Suprapubic skin (tissue), 4 donors: Measurements from ENCODE around the gene XNDC1N. TPM values are rescaled to one million over a fixed set of nuclear protein-coding genes. Genes with fewer than 3 reads are reported as not detected.

Experiments used
- DNase-seq, 2 donors: peaks; one replicate each; pipeline ENCODE4 v3.0.0-alpha.2; 2019; ENCODE audit warnings: low spot score in 2 of 2
- H3K27ac ChIP-seq: fragments of 200-600 bp; sonication (generic); one replicate; pipeline ENCODE4 v1.5.1; 2019
- H3K27me3 ChIP-seq: fragments of 200-600 bp; sonication (generic); one replicate; pipeline ENCODE4 v1.5.1; 2019
- H3K36me3 ChIP-seq: fragments of 200-600 bp; sonication (generic); one replicate; pipeline ENCODE4 v1.5.1; 2019
- H3K4me1 ChIP-seq: fragments of 200-600 bp; sonication (generic); one replicate; pipeline ENCODE4 v1.5.1; 2019
- H3K4me3 ChIP-seq: fragments of 200-600 bp; sonication (generic); one replicate; pipeline ENCODE4 v1.5.1; 2019; ENCODE audit warnings: mild to moderate bottlenecking
- H3K9me3 ChIP-seq: fragments of 200-600 bp; sonication (generic); one replicate; pipeline ENCODE4 v1.5.1; 2019
- EP300 ChIP-seq: sonication (generic); formaldehyde crosslinking; IDR thresholded peaks from one replicate; pipeline ENCODE4 v1.6.1; 2017; ENCODE audit warnings: antibody characterized with exemption
- POLR2A ChIP-seq, 2 donors: fragments of 450-650 bp; IDR thresholded peaks; one replicate each; pipeline ENCODE4 v1.6.1; 2017; ENCODE audit warnings: antibody characterized with exemption in 2 of 2, mild to moderate bottlenecking in 2 of 2, moderate library complexity in 2 of 2
- POLR2AphosphoS5 ChIP-seq, 3 donors: sonication (generic); formaldehyde crosslinking; IDR thresholded peaks; one replicate each; pipeline ENCODE4 v1.6.1; 2017; ENCODE audit warnings: antibody characterized with exemption in 3 of 3
- WGBS: methylation state at CpG from one replicate; pipeline ENCODE4 v1.1.5; 2018; 5-methylcytosine and 5-hydroxymethylcytosine counted together
- total RNA-seq, 4 donors: library from RNA; depleted of rRNA; stranded (reverse); fragments of >200 nt; gene quantifications; one replicate each; pipeline ENCODE4 v1.1.0, GENCODE V29; 2016
- TF ChIP-seq, protein P1 (sequence below), 2 donors: fragments of 200-600 bp in 1 of 2; fragments of 450-650 bp in 1 of 2; sonication (generic) in 1 of 2; IDR thresholded peaks; one replicate each; pipeline ENCODE4 v1.5.1; 2016 to 2019; ENCODE audit warnings: antibody characterized with exemption in 2 of 2, mild to moderate bottlenecking in 1 of 2, moderate library complexity in 1 of 2

The XNDC1N gene, protein sequence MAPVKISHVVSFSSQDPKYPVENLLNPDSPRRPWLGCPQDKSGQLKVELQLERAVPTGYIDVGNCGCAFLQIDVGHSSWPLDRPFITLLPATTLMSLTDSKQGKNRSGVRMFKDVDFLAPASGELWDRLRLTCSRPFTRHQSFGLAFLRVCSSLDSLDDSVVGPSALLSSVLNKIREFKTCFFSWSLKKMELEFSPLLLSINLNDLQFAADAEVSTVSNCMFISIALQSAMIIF
- total RNA-seq = 10 to 100 TPM in 1 of 4 donors, 1 to 10 TPM in 3; 3.6 to 25.3 (median 5.2) TPM

DNA sequence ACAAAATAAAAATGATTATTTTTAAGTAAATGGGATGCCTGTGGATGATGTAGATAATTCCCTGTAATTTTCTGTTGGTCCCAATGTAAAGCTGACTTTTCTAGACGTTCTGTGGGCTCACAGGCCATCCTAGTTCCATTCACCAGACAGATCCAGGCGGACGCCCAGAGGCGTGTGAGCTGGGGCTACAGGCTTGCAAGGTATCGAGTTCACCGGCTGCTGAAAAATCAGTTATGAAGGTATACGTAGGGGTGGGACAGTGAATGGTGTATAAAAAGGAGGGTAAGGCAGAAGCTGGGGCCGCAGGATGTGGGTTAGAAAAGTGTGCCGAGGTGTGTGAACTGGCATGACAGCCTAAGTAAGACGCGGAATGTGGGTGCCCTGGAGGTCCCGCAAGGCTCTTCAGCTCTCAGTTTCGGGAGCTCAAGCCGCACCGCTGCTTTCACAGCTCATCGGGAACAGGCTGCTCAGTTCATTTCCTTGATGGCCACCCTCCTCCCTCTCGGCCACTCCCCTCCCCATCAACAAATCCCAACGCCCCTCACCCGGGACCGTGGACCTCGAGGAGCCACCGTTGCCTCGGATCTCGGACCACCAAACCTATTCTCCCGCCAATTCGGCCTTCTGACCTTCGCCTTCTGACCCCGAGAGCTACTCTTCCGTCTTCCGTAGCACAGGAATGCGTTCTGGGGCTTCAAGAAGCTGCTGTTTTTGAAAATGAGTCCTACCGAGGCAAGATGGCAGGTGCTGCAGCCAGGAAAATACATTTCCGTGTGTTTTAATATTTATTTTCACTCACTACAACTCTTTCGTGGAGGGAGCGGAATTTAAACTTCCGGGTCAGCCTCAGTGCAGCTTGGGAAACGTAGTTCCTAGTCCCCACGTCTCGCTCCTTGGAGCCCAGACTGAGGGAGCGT is at the start of gene XNDC1N:
TSS of gene XNDC1N (minus strand) at position 775 of the 917 bp plus-strand sequence. CDS start 5,241 bp downstream, outside the sequence.
- peak within 1 kb of the TSS; percentile 88 for H3K27ac ChIP-seq
- DNase-seq = peak; percentile 78 to 82
- TF ChIP-seq POLR2AphosphoS5 (IDR thresholded peaks at IDR 0.05) (peak in 1 of 3 donors; percentile 6), POLR2A (IDR thresholded peaks at IDR 0.05) (no peak)
- H3K9me3 ChIP-seq = no peaks in the 10 kb centered on the region
- WGBS = under 1% methylated on average over 40 of the region's 40 CpGs
- H3K4me1 ChIP-seq = peaks cover 29% of the 10 kb centered on the region
- peak within 1 kb of the TSS; percentile 73 for H3K4me3 ChIP-seq
- H3K36me3 ChIP-seq = no peaks in the 10 kb centered on the region
- no peaks in the 10 kb centered on the region for H3K27me3 ChIP-seq

DNA sequence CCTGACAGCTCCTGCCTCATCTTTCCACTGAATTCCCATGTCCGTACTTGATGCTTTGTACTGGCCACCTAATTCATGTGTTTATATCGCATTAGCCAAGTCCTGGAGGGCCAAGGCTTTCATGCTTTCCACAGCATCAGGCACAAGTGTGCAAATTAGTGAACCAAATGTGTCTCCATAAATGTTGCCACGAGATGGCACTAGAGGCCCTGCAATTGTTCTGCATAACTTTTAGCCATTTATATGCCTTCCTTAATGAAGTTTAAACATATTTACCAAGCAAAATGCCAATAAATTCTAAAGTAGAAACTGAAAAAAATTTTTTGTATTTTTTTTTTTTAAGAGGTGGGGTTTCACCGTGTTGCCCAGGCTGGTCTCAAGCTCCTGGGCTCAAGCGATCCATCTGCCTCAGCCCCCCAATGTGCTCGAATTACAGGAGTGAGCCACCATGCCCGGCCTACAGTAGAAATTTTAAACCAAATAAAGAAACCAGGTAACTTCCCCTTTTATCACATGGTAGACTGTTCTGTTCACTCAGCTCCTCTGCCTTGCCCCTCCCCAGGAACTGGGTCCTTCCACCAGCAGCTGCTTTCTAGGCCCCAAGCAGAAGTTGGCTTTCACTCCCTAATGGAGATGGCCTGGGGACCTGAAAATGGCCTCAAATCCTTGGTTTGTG is 49.5 kb upstream of the XNDC1N start:
- Histone ChIP-seq H3K9me3 (no peaks in the 10 kb centered on the region), H3K4me3 (no peak overlapping the region), H3K36me3 (peaks cover 7% of the 10 kb centered on the region), H3K27ac (no peak overlapping the region), H3K27me3 (no peaks in the 10 kb centered on the region), H3K4me1 (peaks cover 6% of the 10 kb centered on the region)
- TF ChIP-seq POLR2A (IDR thresholded peaks at IDR 0.05) = no peak
- TF ChIP-seq, protein P1, sequence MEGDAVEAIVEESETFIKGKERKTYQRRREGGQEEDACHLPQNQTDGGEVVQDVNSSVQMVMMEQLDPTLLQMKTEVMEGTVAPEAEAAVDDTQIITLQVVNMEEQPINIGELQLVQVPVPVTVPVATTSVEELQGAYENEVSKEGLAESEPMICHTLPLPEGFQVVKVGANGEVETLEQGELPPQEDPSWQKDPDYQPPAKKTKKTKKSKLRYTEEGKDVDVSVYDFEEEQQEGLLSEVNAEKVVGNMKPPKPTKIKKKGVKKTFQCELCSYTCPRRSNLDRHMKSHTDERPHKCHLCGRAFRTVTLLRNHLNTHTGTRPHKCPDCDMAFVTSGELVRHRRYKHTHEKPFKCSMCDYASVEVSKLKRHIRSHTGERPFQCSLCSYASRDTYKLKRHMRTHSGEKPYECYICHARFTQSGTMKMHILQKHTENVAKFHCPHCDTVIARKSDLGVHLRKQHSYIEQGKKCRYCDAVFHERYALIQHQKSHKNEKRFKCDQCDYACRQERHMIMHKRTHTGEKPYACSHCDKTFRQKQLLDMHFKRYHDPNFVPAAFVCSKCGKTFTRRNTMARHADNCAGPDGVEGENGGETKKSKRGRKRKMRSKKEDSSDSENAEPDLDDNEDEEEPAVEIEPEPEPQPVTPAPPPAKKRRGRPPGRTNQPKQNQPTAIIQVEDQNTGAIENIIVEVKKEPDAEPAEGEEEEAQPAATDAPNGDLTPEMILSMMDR (IDR thresholded peaks at IDR 0.05) = peak; percentile 48 to 52
- no peak for TF ChIP-seq EP300
- no peak for TF ChIP-seq POLR2AphosphoS5 (IDR thresholded peaks at IDR 0.05)
- no peak for DNase-seq
- 54% methylated on average over 7 of the region's 7 CpGs for WGBS

DNA sequence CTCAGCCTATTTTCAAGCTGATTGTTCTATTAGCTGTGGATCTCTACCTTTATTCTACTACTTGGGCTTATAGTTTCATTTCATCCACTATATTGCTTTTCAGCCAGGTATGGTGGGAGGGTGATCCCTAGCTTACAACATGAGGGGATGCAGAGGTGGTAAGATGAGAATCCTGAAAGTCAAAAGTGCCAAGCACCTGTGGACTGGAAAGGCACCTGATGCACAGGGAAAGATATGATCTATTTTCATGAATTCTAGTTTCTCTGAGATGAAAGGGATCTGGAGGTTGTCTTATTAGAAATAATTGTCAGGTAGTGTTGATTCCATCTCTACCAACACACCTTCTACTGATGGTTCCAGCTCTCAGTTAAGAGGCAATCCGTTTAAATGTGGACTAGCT is 48.7 kb upstream of the XNDC1N start:
- TF ChIP-seq POLR2AphosphoS5 (IDR thresholded peaks at IDR 0.05) (no peak), POLR2A (IDR thresholded peaks at IDR 0.05) (no peak), EP300 (no peak)
- TF ChIP-seq, protein P1 (IDR thresholded peaks at IDR 0.05) = no peak
- 73% methylated on average over 1 of the region's 1 CpG for WGBS
- no peaks in the 10 kb centered on the region for H3K27me3 ChIP-seq
- no peaks in the 10 kb centered on the region for H3K9me3 ChIP-seq
- no peak for DNase-seq
- H3K4me1 ChIP-seq = peaks cover 6% of the 10 kb centered on the region
- peaks cover 9% of the 10 kb centered on the region for H3K36me3 ChIP-seq
- H3K27ac ChIP-seq = no peak overlapping the region
- no peak overlapping the region for H3K4me3 ChIP-seq

DNA sequence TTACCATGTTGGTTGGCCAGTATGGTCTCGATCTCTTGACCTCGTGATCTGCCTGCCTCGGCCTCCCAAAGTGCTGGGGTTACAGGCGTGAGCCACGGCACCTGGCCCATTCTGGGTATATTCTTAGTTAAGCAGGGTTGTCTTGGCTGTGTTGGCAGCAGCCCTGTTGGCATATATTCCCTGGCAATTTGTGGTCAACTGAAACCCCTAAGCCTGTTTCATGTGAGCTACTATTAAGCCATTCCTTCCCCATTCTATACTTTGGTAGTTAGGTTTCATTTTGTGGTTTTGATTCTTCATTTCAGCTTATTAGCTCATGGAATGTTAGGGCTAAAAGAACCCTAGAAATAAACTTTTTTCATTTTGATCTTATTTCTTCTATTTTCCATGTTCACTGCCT is 48.2 kb upstream of the XNDC1N start:
- TF ChIP-seq EP300 (no peak), POLR2AphosphoS5 (IDR thresholded peaks at IDR 0.05) (no peak), POLR2A (IDR thresholded peaks at IDR 0.05) (no peak)
- TF ChIP-seq, protein P1 (IDR thresholded peaks at IDR 0.05) = no peak
- no peaks in the 10 kb centered on the region for H3K27me3 ChIP-seq
- no peak overlapping the region for H3K4me3 ChIP-seq
- peaks cover 6% of the 10 kb centered on the region for H3K4me1 ChIP-seq
- H3K9me3 ChIP-seq = no peaks in the 10 kb centered on the region
- H3K27ac ChIP-seq = no peak overlapping the region
- 82% methylated on average over 5 of the region's 5 CpGs for WGBS
- peaks cover 9% of the 10 kb centered on the region for H3K36me3 ChIP-seq
- no peak for DNase-seq

DNA sequence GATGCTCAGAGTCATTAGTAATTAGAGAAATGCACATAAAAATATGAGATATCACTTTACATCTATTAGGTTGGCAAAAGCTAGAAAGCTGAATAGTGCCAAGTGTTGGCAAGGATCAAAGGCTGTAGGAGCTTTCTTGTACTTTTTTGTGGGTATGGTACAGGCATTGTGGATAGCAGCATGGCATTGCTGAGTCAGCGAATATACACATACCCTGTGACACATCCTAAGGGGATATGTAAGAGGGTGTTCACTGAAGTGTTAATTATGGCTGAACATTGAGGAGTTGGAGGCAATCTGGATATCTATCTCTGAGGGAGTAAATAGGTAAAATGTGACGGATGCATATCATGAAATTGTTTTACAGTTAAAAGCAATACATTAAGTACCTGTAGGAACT is 43.3 kb upstream of the XNDC1N start:
- WGBS = 95% methylated on average over 2 of the region's 2 CpGs
- Histone ChIP-seq H3K36me3 (peaks cover 24% of the 10 kb centered on the region), H3K27ac (no peak overlapping the region), H3K9me3 (no peaks in the 10 kb centered on the region), H3K27me3 (no peaks in the 10 kb centered on the region), H3K4me1 (no peaks in the 10 kb centered on the region), H3K4me3 (no peak overlapping the region)
- TF ChIP-seq POLR2A (IDR thresholded peaks at IDR 0.05) = no peak
- no peak for TF ChIP-seq EP300
- no peak for TF ChIP-seq POLR2AphosphoS5 (IDR thresholded peaks at IDR 0.05)
- no peak for DNase-seq
